ENCODE data around the gene RNF217.

RNF217 gene

DNA sequence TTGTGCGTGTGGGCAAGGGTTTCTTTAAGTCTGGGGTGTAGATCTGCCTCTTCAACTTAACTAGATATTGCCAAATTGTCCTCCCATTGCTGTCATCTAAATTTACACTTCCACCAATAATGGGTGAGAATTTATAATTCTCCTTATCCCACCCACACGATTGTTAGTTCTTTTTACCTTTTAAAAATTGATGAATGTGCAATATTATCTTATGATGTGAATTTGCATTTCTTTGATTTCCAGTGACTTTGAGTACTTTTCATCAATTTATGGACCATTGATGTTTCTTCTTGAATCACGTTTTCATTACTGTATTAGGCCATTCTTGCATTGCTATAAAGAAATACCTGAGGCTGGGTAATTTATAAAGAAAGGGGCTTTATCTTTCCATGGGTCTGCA lies 174.1 kb downstream of the RNF217 start:
- Histone ChIP-seq H3K9me3 (replicated peaks in 1 of 11) (no peaks in the 10 kb centered on the region), H3K27ac (no peak overlapping the region), H3K4me3 (no peak overlapping the region), H3K9ac (no peak overlapping the region), H3K27me3 (no peaks in the 10 kb centered on the region), H3K4me2 (no peak overlapping the region), H3K4me1 (no peaks in the 10 kb centered on the region), H4K20me1 (no peaks in the 10 kb centered on the region), H3K36me3 (no peaks in the 10 kb centered on the region)
- TF ChIP-seq Cebpa-rat (IDR thresholded peaks at IDR 0.05), result no peak

DNA sequence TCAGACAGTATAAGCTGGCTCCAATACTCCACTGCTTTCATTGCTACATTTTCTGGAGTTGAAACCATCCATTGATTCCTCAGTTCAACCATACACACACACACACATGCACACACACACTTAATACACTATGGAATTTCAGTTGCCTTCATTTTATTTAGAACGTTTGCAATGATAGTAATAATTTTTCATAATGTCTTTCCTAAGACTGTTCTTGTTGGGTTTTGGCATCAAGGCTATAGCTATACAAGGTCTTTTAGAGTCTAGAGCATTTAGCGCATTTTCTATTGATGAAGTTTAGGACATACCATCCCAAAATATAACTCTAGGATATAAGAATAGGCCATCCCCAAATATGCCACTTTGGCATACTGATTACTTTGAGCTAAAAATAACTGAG lies 175.8 kb downstream of the RNF217 start:
- no peak overlapping the region for H3K4me2 ChIP-seq
- no peaks in the 10 kb centered on the region for H3K27me3 ChIP-seq
- no peaks in the 10 kb centered on the region for H3K4me1 ChIP-seq
- no peaks in the 10 kb centered on the region for H4K20me1 ChIP-seq
- H3K9me3 ChIP-seq (replicated peaks in 1 of 11), result peaks cover 3 to 8% (median 4%) of the 10 kb centered on the region in 11 experiments; a peak in 21 of 22 replicates
- no peak overlapping the region for H3K4me3 ChIP-seq
- no peak overlapping the region for H3K27ac ChIP-seq
- TF ChIP-seq Cebpa-rat (IDR thresholded peaks at IDR 0.05), result no peak
- no peak overlapping the region for H3K9ac ChIP-seq
- H3K36me3 ChIP-seq, result no peaks in the 10 kb centered on the region

DNA sequence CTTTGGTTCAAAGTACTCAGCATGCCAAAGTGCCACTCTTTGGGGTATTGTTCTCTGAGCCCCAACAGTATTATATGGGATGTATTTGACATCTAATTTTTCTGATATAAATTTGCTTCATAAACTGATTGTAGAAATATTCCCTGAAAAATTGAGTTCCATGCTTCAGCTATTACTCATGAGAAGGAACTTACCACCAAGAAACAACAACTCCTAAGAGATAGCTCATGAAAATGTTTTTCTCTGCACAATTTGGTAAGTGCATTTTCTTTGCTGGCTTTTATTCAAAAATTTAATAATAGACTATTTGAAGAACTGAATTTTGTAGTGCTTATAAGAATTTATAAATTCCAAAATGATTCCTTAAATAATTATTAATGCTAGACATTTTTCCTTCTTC lies 178.6 kb downstream of the RNF217 start:
- Histone ChIP-seq H3K9me3 (replicated peaks in 1 of 11) (peaks cover 9 to 18% (median 14%) of the 10 kb centered on the region in 11 experiments; a peak in 21 of 22 replicates), H3K4me3 (no peak overlapping the region), H3K9ac (no peak overlapping the region), H3K4me1 (no peaks in the 10 kb centered on the region), H3K27ac (no peak overlapping the region), H4K20me1 (no peaks in the 10 kb centered on the region), H3K27me3 (no peaks in the 10 kb centered on the region), H3K36me3 (no peaks in the 10 kb centered on the region), H3K4me2 (no peak overlapping the region)
- TF ChIP-seq Cebpa-rat (IDR thresholded peaks at IDR 0.05), result no peak
